ENCODE measurements around the gene WDR27. TPM values are rescaled to one million over a fixed set of nuclear protein-coding genes. Genes with fewer than 3 reads are reported as not detected.
"Not testable (repeated sequence)": the region's sequence is repeated elsewhere in the genome, so short reads cannot be mapped to it uniquely, and the experiment has no call there.

Gene WDR27
- polyA plus RNA-seq, 2 donors = 10.3 to 24.0 TPM

DNA sequence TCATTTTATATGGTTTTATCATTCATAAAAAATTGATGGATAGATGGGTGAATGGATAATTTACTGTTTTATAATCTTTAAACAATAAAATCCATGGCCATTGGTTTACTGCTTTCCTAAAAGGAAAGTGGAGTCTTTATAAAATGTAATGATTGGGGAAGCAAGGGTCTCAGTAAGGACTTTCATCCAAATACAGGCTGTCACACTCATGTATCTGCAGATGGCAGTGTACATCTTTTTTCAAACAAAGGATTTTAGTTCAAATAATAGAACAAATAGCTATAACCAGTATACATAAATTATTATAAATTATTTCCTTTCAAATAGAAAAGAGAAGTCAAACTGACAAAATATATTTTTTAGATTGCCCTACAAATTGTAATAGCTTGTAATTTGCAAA, 190.0 kb downstream of the WDR27 start:
- not testable (repeated sequence) for H3K9me3 ChIP-seq (ENCODE audit: control insufficient read depth in 2 of 2, insufficient read depth in 1 of 2, low read depth in 1 of 2, low read length in 1 of 2); H3K4me3 ChIP-seq (ENCODE audit: low read depth in 1 of 2, low read length in 2 of 2); H3K27ac ChIP-seq (ENCODE audit: low read depth in 2 of 2, low read length in 1 of 2); H3K27me3 ChIP-seq (ENCODE audit: control insufficient read depth in 1 of 2, insufficient read depth in 2 of 2, low read length in 2 of 2); H3K4me1 ChIP-seq (ENCODE audit: control insufficient read depth in 2 of 2, insufficient read depth in 2 of 2, low read length in 1 of 2); H3K36me3 ChIP-seq (ENCODE audit: control insufficient read depth in 2 of 2, insufficient read depth in 2 of 2, low read length in 1 of 2)

GRCh38 chr6:169510871-169511270, 191.0 kb downstream of the WDR27 start:
- Histone ChIP-seq H3K27ac (ENCODE audit: low read depth in 2 of 2, low read length in 1 of 2) (no peak overlapping the region), H3K36me3 (ENCODE audit: control insufficient read depth in 2 of 2, insufficient read depth in 2 of 2, low read length in 1 of 2) (no peaks in the 10 kb centered on the region), H3K4me3 (ENCODE audit: low read depth in 1 of 2, low read length in 2 of 2) (no peak overlapping the region), H3K9me3 (ENCODE audit: control insufficient read depth in 2 of 2, insufficient read depth in 1 of 2, low read depth in 1 of 2, low read length in 1 of 2) (no peaks in the 10 kb centered on the region), H3K4me1 (ENCODE audit: control insufficient read depth in 2 of 2, insufficient read depth in 2 of 2, low read length in 1 of 2) (no peaks in the 10 kb centered on the region), H3K27me3 (ENCODE audit: control insufficient read depth in 1 of 2, insufficient read depth in 2 of 2, low read length in 2 of 2) (no peaks in the 10 kb centered on the region)
- 48 to 79% methylated on average over 1 of the region's 1 CpG for WGBS, 2 donors

GRCh38 chr6:169508452-169508851, 193.4 kb downstream of the WDR27 start:
- Histone ChIP-seq H3K27me3 (ENCODE audit: control insufficient read depth in 1 of 2, insufficient read depth in 2 of 2, low read length in 2 of 2) (no peaks in the 10 kb centered on the region), H3K4me3 (ENCODE audit: low read depth in 1 of 2, low read length in 2 of 2) (no peak overlapping the region)
- 97 to 99% methylated on average over 1 of the region's 1 CpG for WGBS, 2 donors

GRCh38 chr6:169503422-169504152, 198.2 kb downstream of the WDR27 start:
- Histone ChIP-seq H3K9me3 (ENCODE audit: control insufficient read depth in 2 of 2, insufficient read depth in 1 of 2, low read depth in 1 of 2, low read length in 1 of 2) (no peaks in the 10 kb centered on the region), H3K27me3 (ENCODE audit: control insufficient read depth in 1 of 2, insufficient read depth in 2 of 2, low read length in 2 of 2) (no peaks in the 10 kb centered on the region), H3K4me1 (ENCODE audit: control insufficient read depth in 2 of 2, insufficient read depth in 2 of 2, low read length in 1 of 2) (no peaks in the 10 kb centered on the region), H3K36me3 (ENCODE audit: control insufficient read depth in 2 of 2, insufficient read depth in 2 of 2, low read length in 1 of 2) (peaks cover 0 to 4% of the 10 kb centered on the region in 2 donors), H3K4me3 (ENCODE audit: low read depth in 1 of 2, low read length in 2 of 2) (no peak overlapping the region), H3K27ac (ENCODE audit: low read depth in 2 of 2, low read length in 1 of 2) (no peak overlapping the region)
- 67 to 70% methylated on average over 4 of the region's 4 CpGs for WGBS, 2 donors

More at GRCh38 chr6:169508452-169508851, 193.4 kb downstream of the WDR27 start:
- H3K4me1 ChIP-seq (ENCODE audit: control insufficient read depth in 2 of 2, insufficient read depth in 2 of 2, low read length in 1 of 2) = no peaks in the 10 kb centered on the region
- H3K9me3 ChIP-seq (ENCODE audit: control insufficient read depth in 2 of 2, insufficient read depth in 1 of 2, low read depth in 1 of 2, low read length in 1 of 2) = no peaks in the 10 kb centered on the region
- no peak overlapping the region for H3K27ac ChIP-seq (ENCODE audit: low read depth in 2 of 2, low read length in 1 of 2)
- no peaks in the 10 kb centered on the region for H3K36me3 ChIP-seq (ENCODE audit: control insufficient read depth in 2 of 2, insufficient read depth in 2 of 2, low read length in 1 of 2)

DNA sequence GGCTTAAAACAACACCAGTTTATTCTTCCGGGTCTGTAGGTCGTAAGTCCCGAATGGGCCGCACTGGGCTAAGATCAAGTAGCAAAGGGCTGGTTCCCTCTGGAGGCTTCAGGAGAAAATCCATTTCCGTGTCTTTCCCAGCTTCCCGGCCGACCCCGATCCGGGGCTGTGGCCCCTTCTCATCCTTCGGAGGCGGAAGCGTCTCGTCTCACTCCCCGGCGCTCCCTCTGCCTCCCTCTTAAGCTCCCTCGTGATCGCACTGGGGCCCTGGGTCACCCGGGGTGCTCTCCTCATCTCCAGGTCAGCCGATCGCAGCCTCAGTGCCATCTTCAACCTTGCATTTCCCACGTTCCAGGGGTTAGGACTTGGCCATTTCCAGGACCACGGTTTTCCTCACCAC, 199.4 kb downstream of the WDR27 start:
- Histone ChIP-seq H3K4me3 (ENCODE audit: low read depth in 1 of 2, low read length in 2 of 2) (no peak overlapping the region), H3K27ac (ENCODE audit: low read depth in 2 of 2, low read length in 1 of 2) (no peak overlapping the region), H3K9me3 (ENCODE audit: control insufficient read depth in 2 of 2, insufficient read depth in 1 of 2, low read depth in 1 of 2, low read length in 1 of 2) (no peaks in the 10 kb centered on the region), H3K27me3 (ENCODE audit: control insufficient read depth in 1 of 2, insufficient read depth in 2 of 2, low read length in 2 of 2) (no peaks in the 10 kb centered on the region), H3K4me1 (ENCODE audit: control insufficient read depth in 2 of 2, insufficient read depth in 2 of 2, low read length in 1 of 2) (no peaks in the 10 kb centered on the region), H3K36me3 (ENCODE audit: control insufficient read depth in 2 of 2, insufficient read depth in 2 of 2, low read length in 1 of 2) (peaks cover 0 to 4% of the 10 kb centered on the region in 2 donors)
- WGBS, 2 donors = 94 to 96% methylated on average over 22 of the region's 22 CpGs

DNA sequence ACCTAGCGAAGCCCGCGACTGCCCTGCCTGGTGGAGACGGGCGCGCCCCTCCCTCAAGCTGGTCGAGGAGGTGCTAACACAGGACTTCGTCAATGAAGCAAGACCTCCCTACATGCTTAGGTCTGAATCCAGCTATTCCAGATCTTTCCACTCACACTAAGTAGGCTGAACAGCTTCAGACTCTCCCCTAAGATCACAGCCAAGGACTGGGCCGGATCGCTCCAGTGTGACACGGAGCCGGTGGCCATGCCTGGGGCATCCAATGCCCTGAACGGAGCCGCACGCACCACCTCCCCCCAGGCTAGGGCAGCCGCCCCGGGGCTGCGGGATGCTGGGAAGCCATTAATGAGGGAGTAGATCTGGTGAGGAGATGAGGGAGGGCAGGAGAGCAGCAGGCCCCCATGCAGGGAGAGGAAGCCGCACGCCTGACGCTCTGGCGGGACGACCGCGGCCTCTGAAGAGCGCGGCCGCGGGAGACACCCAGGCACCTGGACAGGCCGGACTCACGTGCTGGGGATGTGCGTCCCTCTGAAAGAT, 200.0 kb downstream of the WDR27 start:
- H3K9me3 ChIP-seq (ENCODE audit: control insufficient read depth in 2 of 2, insufficient read depth in 1 of 2, low read depth in 1 of 2, low read length in 1 of 2) = no peaks in the 10 kb centered on the region
- no peaks in the 10 kb centered on the region for H3K4me1 ChIP-seq (ENCODE audit: control insufficient read depth in 2 of 2, insufficient read depth in 2 of 2, low read length in 1 of 2)
- H3K36me3 ChIP-seq (ENCODE audit: control insufficient read depth in 2 of 2, insufficient read depth in 2 of 2, low read length in 1 of 2) = peaks cover 0 to 4% of the 10 kb centered on the region in 2 donors
- H3K4me3 ChIP-seq (ENCODE audit: low read depth in 1 of 2, low read length in 2 of 2) = no peak overlapping the region
- no peak overlapping the region for H3K27ac ChIP-seq (ENCODE audit: low read depth in 2 of 2, low read length in 1 of 2)
- 94 to 95% methylated on average over 32 of the region's 32 CpGs for WGBS, 2 donors
- H3K27me3 ChIP-seq (ENCODE audit: control insufficient read depth in 1 of 2, insufficient read depth in 2 of 2, low read length in 2 of 2) = no peaks in the 10 kb centered on the region

- Histone ChIP-seq H3K4me1 (ENCODE audit: control insufficient read depth in 2 of 2, insufficient read depth in 2 of 2, low read length in 1 of 2) (no peaks in the 10 kb centered on the region), H3K4me3 (ENCODE audit: low read depth in 1 of 2, low read length in 2 of 2) (no peak overlapping the region), H3K36me3 (ENCODE audit: control insufficient read depth in 2 of 2, insufficient read depth in 2 of 2, low read length in 1 of 2) (peaks cover 0 to 4% of the 10 kb centered on the region in 2 donors), H3K27ac (ENCODE audit: low read depth in 2 of 2, low read length in 1 of 2) (no peak overlapping the region), H3K9me3 (ENCODE audit: control insufficient read depth in 2 of 2, insufficient read depth in 1 of 2, low read depth in 1 of 2, low read length in 1 of 2) (no peaks in the 10 kb centered on the region), H3K27me3 (ENCODE audit: control insufficient read depth in 1 of 2, insufficient read depth in 2 of 2, low read length in 2 of 2) (no peaks in the 10 kb centered on the region)
- 95% methylated on average over 11 of the region's 11 CpGs for WGBS, 2 donors
Observed at GRCh38 chr6:169501128-169501527, 200.7 kb downstream of the WDR27 start.

- no peaks in the 10 kb centered on the region for H3K4me1 ChIP-seq (ENCODE audit: control insufficient read depth in 2 of 2, insufficient read depth in 2 of 2, low read length in 1 of 2)
- no peak overlapping the region for H3K27ac ChIP-seq (ENCODE audit: low read depth in 2 of 2, low read length in 1 of 2)
- 93% methylated on average over 15 of the region's 15 CpGs for WGBS, 2 donors
- no peaks in the 10 kb centered on the region for H3K9me3 ChIP-seq (ENCODE audit: control insufficient read depth in 2 of 2, insufficient read depth in 1 of 2, low read depth in 1 of 2, low read length in 1 of 2)
- no peaks in the 10 kb centered on the region for H3K27me3 ChIP-seq (ENCODE audit: control insufficient read depth in 1 of 2, insufficient read depth in 2 of 2, low read length in 2 of 2)
- peaks cover 0 to 4% of the 10 kb centered on the region in 2 donors for H3K36me3 ChIP-seq (ENCODE audit: control insufficient read depth in 2 of 2, insufficient read depth in 2 of 2, low read length in 1 of 2)
- no peak overlapping the region for H3K4me3 ChIP-seq (ENCODE audit: low read depth in 1 of 2, low read length in 2 of 2)
Observed at GRCh38 chr6:169500688-169501087, 201.1 kb downstream of the WDR27 start.

GRCh38 chr6:169499848-169500247, 202.0 kb downstream of the WDR27 start:
- Histone ChIP-seq H3K4me3 (ENCODE audit: low read depth in 1 of 2, low read length in 2 of 2) (no peak overlapping the region), H3K27ac (ENCODE audit: low read depth in 2 of 2, low read length in 1 of 2) (no peak overlapping the region), H3K27me3 (ENCODE audit: control insufficient read depth in 1 of 2, insufficient read depth in 2 of 2, low read length in 2 of 2) (no peaks in the 10 kb centered on the region), H3K9me3 (ENCODE audit: control insufficient read depth in 2 of 2, insufficient read depth in 1 of 2, low read depth in 1 of 2, low read length in 1 of 2) (no peaks in the 10 kb centered on the region), H3K4me1 (ENCODE audit: control insufficient read depth in 2 of 2, insufficient read depth in 2 of 2, low read length in 1 of 2) (no peaks in the 10 kb centered on the region), H3K36me3 (ENCODE audit: control insufficient read depth in 2 of 2, insufficient read depth in 2 of 2, low read length in 1 of 2) (peaks cover 0 to 4% of the 10 kb centered on the region in 2 donors)
- WGBS, 2 donors = 81% methylated on average over 7 of the region's 7 CpGs

GRCh38 chr6:169498916-169499513, 202.8 kb downstream of the WDR27 start:
- 90 to 92% methylated on average over 15 of the region's 15 CpGs for WGBS, 2 donors
- Histone ChIP-seq H3K4me1 (ENCODE audit: control insufficient read depth in 2 of 2, insufficient read depth in 2 of 2, low read length in 1 of 2) (no peaks in the 10 kb centered on the region), H3K4me3 (ENCODE audit: low read depth in 1 of 2, low read length in 2 of 2) (no peak overlapping the region), H3K27me3 (ENCODE audit: control insufficient read depth in 1 of 2, insufficient read depth in 2 of 2, low read length in 2 of 2) (no peaks in the 10 kb centered on the region), H3K9me3 (ENCODE audit: control insufficient read depth in 2 of 2, insufficient read depth in 1 of 2, low read depth in 1 of 2, low read length in 1 of 2) (no peaks in the 10 kb centered on the region), H3K36me3 (ENCODE audit: control insufficient read depth in 2 of 2, insufficient read depth in 2 of 2, low read length in 1 of 2) (peaks cover 0 to 4% of the 10 kb centered on the region in 2 donors), H3K27ac (ENCODE audit: low read depth in 2 of 2, low read length in 1 of 2) (no peak overlapping the region)

Measured in esophagus (tissue), 2 donors.